ENCODE data around the gene PTGDS. TPM values are rescaled to one million over a fixed set of nuclear protein-coding genes. Genes with fewer than 3 reads are reported as not detected.

PTGDS gene
- polyA plus RNA-seq, 1 donor from 2014 or later, result 2.0 TPM

DNA sequence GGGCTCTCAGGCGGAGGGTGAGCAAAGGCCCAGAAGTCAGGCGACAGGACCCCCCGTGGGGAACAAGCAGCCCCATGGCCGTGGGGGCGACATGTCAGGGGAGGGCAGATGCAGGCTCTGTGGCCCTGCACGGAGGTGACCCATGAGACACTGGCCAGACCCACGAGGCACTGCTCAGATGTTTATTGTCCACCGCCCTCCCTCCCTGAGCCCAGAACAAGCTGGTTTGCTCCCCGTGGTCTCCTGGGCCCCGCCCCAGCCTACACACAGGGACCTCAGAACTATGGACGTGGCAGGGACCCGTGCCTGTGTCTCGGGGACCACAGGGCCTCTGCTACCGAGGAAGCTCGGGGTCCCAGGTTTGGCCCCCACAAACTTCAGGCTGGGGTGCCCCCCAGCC lies 52.7 kb downstream of the PTGDS start:
- Histone ChIP-seq H3K9ac (ENCODE audit: low read length) (no peak overlapping the region), H2AFZ (ENCODE audit: low read depth, low read length) (no peak overlapping the region), H3K36me3 (ENCODE audit: insufficient read depth, low read length) (no peaks in the 10 kb centered on the region), H3K27ac (ENCODE audit: low read length) (no peak overlapping the region), H4K20me1 (ENCODE audit: insufficient read depth) (no peaks in the 10 kb centered on the region), H3K79me2 (replicated peaks; ENCODE audit: insufficient read depth, low read length) (peaks cover 5% of the 10 kb centered on the region), H3K9me3 (ENCODE audit: low read length) (no peaks in the 10 kb centered on the region), H3K4me3 (ENCODE audit: low read length) (no peak overlapping the region), H3K9me2 (ENCODE audit: insufficient read depth, low read length) (no peaks in the 10 kb centered on the region), H3K4me2 (ENCODE audit: low read length) (no peak overlapping the region), H3K27me3 (ENCODE audit: insufficient read depth, low read depth, low read length) (no peaks in the 10 kb centered on the region), H3F3A (ENCODE audit: insufficient read depth, low read length, poor library complexity, severe bottlenecking) (no peaks in the 10 kb centered on the region)
- no peak for TF ChIP-seq EZH2 (IDR thresholded peaks at IDR 0.05; ENCODE audit: borderline replicate concordance, insufficient read depth, low read length, poor library complexity, severe bottlenecking)
- TF ChIP-seq POLR2AphosphoS5 (IDR thresholded peaks at IDR 0.05), result no peak
- no peak for TF ChIP-seq EP300 (conservative IDR thresholded peaks at IDR 0.05; ENCODE audit: poor library complexity, severe bottlenecking)
- TF ChIP-seq, protein P1, sequence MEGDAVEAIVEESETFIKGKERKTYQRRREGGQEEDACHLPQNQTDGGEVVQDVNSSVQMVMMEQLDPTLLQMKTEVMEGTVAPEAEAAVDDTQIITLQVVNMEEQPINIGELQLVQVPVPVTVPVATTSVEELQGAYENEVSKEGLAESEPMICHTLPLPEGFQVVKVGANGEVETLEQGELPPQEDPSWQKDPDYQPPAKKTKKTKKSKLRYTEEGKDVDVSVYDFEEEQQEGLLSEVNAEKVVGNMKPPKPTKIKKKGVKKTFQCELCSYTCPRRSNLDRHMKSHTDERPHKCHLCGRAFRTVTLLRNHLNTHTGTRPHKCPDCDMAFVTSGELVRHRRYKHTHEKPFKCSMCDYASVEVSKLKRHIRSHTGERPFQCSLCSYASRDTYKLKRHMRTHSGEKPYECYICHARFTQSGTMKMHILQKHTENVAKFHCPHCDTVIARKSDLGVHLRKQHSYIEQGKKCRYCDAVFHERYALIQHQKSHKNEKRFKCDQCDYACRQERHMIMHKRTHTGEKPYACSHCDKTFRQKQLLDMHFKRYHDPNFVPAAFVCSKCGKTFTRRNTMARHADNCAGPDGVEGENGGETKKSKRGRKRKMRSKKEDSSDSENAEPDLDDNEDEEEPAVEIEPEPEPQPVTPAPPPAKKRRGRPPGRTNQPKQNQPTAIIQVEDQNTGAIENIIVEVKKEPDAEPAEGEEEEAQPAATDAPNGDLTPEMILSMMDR (IDR thresholded peaks at IDR 0.05; ENCODE audit: poor library complexity, severe bottlenecking), result no peak
- TF ChIP-seq TAF1 (IDR thresholded peaks at IDR 0.05; ENCODE audit: low read depth), result no peak
- no peak for TF ChIP-seq SMC3 (conservative IDR thresholded peaks at IDR 0.05; ENCODE audit: poor library complexity)
- TF ChIP-seq MXI1 (conservative IDR thresholded peaks at IDR 0.05; ENCODE audit: poor library complexity, severe bottlenecking), result no peak
- TF ChIP-seq RAD21 (conservative IDR thresholded peaks at IDR 0.05), result no peak
- no peak for TF ChIP-seq REST (IDR thresholded peaks at IDR 0.05; ENCODE audit: borderline replicate concordance)

- Histone ChIP-seq H3K9me2 (ENCODE audit: insufficient read depth, low read length) (no peaks in the 10 kb centered on the region), H3K9ac (ENCODE audit: low read length) (no peak overlapping the region), H3F3A (ENCODE audit: insufficient read depth, low read length, poor library complexity, severe bottlenecking) (no peaks in the 10 kb centered on the region), H3K9me3 (ENCODE audit: low read length) (no peaks in the 10 kb centered on the region), H3K4me2 (ENCODE audit: low read length) (no peak overlapping the region), H3K36me3 (ENCODE audit: insufficient read depth, low read length) (no peaks in the 10 kb centered on the region), H3K4me3 (ENCODE audit: low read length) (no peak overlapping the region), H3K27ac (ENCODE audit: low read length) (no peak overlapping the region), H3K27me3 (ENCODE audit: insufficient read depth, low read depth, low read length) (no peaks in the 10 kb centered on the region), H3K79me2 (replicated peaks; ENCODE audit: insufficient read depth, low read length) (peaks cover 5% of the 10 kb centered on the region), H2AFZ (ENCODE audit: low read depth, low read length) (no peak overlapping the region), H4K20me1 (ENCODE audit: insufficient read depth) (no peaks in the 10 kb centered on the region)
- no peak for TF ChIP-seq RAD21 (conservative IDR thresholded peaks at IDR 0.05)
- TF ChIP-seq, protein P1 (IDR thresholded peaks at IDR 0.05; ENCODE audit: poor library complexity, severe bottlenecking), result no peak
- no peak for TF ChIP-seq TAF1 (IDR thresholded peaks at IDR 0.05; ENCODE audit: low read depth)
- TF ChIP-seq MXI1 (conservative IDR thresholded peaks at IDR 0.05; ENCODE audit: poor library complexity, severe bottlenecking), result no peak
- no peak for TF ChIP-seq EP300 (conservative IDR thresholded peaks at IDR 0.05; ENCODE audit: poor library complexity, severe bottlenecking)
- TF ChIP-seq REST (IDR thresholded peaks at IDR 0.05; ENCODE audit: borderline replicate concordance), result no peak
- no peak for TF ChIP-seq EZH2 (IDR thresholded peaks at IDR 0.05; ENCODE audit: borderline replicate concordance, insufficient read depth, low read length, poor library complexity, severe bottlenecking)
- no peak for TF ChIP-seq POLR2AphosphoS5 (IDR thresholded peaks at IDR 0.05)
- TF ChIP-seq SMC3 (conservative IDR thresholded peaks at IDR 0.05; ENCODE audit: poor library complexity), result no peak
Measured at GRCh38 chr9:137030538-137031527, 53.5 kb downstream of the PTGDS start.

Measured in neural cell (in vitro differentiated cells).